Hematopoietic multipotent progenitor cell treated with erythropoietin and hydrocortisone succinate and interleukin-3 and kit ligand, for 8 days (in vitro differentiated cells): Measurements from ENCODE around the gene INPP5F.

Experiments used
- DNase-seq: peaks from one replicate; pipeline ENCODE4 v3.0.0-alpha.2; 2015

INPP5F gene

GRCh38 chr10:119725828-119726675 is at the start of gene INPP5F:
TSS of gene INPP5F (plus strand) at chr10:119726050. CDS start at chr10:119726263, 213 bp downstream.
- DNase-seq, result peak; percentile 97

GRCh38 chr10:119677126-119677525 is 48.7 kb upstream of the INPP5F start:
- DNase-seq, result no peak

GRCh38 chr10:119677904-119678755 is 47.7 kb upstream of the INPP5F start:
- DNase-seq, result no peak

- DNase-seq, result no peak
These were observed 46.4 kb upstream of the INPP5F start for GRCh38 chr10:119679480-119679829.

GRCh38 chr10:119680050-119680449 is 45.8 kb upstream of the INPP5F start:
- DNase-seq, result no peak

- no peak for DNase-seq
These were observed 45.2 kb upstream of the INPP5F start for GRCh38 chr10:119680650-119681081.

GRCh38 chr10:119686465-119687191 is 39.2 kb upstream of the INPP5F start:
- peak; percentile 76 for DNase-seq

GRCh38 chr10:119687192-119688032 is 38.4 kb upstream of the INPP5F start:
- no peak for DNase-seq

- peak; percentile 17 for DNase-seq
These were observed 37.8 kb upstream of the INPP5F start for GRCh38 chr10:119688033-119688508.

GRCh38 chr10:119689016-119689580 is 36.8 kb upstream of the INPP5F start:
- no peak for DNase-seq

GRCh38 chr10:119691726-119692125 is 34.1 kb upstream of the INPP5F start:
- DNase-seq, result peak; percentile 78

GRCh38 chr10:119693262-119693957 is 32.4 kb upstream of the INPP5F start:
- DNase-seq, result no peak

- DNase-seq, result no peak
These were observed 31.2 kb upstream of the INPP5F start for GRCh38 chr10:119694608-119695007.

GRCh38 chr10:119700321-119700954 is 25.4 kb upstream of the INPP5F start:
- no peak for DNase-seq

- DNase-seq, result no peak
These were observed 24.0 kb upstream of the INPP5F start for GRCh38 chr10:119701861-119702260.

- no peak for DNase-seq
These were observed 23.3 kb upstream of the INPP5F start for GRCh38 chr10:119702583-119702982.

GRCh38 chr10:119703903-119704508 is 21.8 kb upstream of the INPP5F start:
- DNase-seq, result no peak

GRCh38 chr10:119705434-119705831 is 20.4 kb upstream of the INPP5F start:
- no peak for DNase-seq

- DNase-seq, result no peak
These were observed 19.1 kb upstream of the INPP5F start for GRCh38 chr10:119706521-119707278.
